HEK293 (cell line): ENCODE results near the gene NT5M.
A peak's percentile ranks its signal among the peaks of the same experiment; 100 is the strongest.

ENCODE experiments used
- CTCF ChIA-PET: fragments of 350-600 bp; formaldehyde crosslinking; extraction: SDS; loops from one replicate; lab custom pipeline; 2021; ENCODE audit warnings: antibody characterized with exemption; lab: Yijun Ruan, JAX
- POLR2A ChIA-PET: fragments of 300-600 bp; formaldehyde crosslinking; extraction: SDS; loops from one replicate; lab custom pipeline; 2020; ENCODE audit warnings: antibody characterized with exemption, inconsistent platforms; lab: Yijun Ruan, JAX
- H3K27ac ChIP-seq: fragments of 200-500 bp; sonication (Bioruptor generic); 2 replicates; pipeline ENCODE4 v1.5.1; 2014; ENCODE audit warnings: low read depth, low read length, control low read depth, inconsistent platforms; ENCODE audit errors: extremely low read depth
- H3K36me3 ChIP-seq, 2 experiments: fragments of 200-500 bp in 1 of 2; sonication (Bioruptor generic) in 1 of 2; 1 replicate in 1 of 2; 2 replicates in 1 of 2; pipeline ENCODE4 v1.5.1; 2014 to 2017; ENCODE audit warnings: inconsistent platforms in 2 of 2, low read length in 2 of 2; ENCODE audit not compliant: control insufficient read depth in 2 of 2, insufficient read depth in 1 of 2
- H3K4me1 ChIP-seq: fragments of 200-500 bp; sonication (Bioruptor generic); 2 replicates; pipeline ENCODE4 v1.5.1; 2014; ENCODE audit warnings: mild to moderate bottlenecking, low read length, inconsistent platforms; ENCODE audit not compliant: control insufficient read depth, insufficient read depth
- H3K4me3 ChIP-seq: 2 replicates; pipeline ENCODE4 v1.5.1; 2011; ENCODE audit warnings: low read depth, mild to moderate bottlenecking, control low read depth, low read length, moderate library complexity
- H3K9me3 ChIP-seq: fragments of 200-500 bp; sonication (Bioruptor generic); 2 replicates; pipeline ENCODE4 v1.5.1; 2014; ENCODE audit warnings: low read depth, low read length, inconsistent platforms; ENCODE audit not compliant: control insufficient read depth, insufficient read depth
- IKZF3 ChIP-seq: fragments of 450-650 bp; IDR thresholded peaks from 2 replicates; pipeline ENCODE4 v1.5.0; 2018; ENCODE audit warnings: missing biosample characterization, mild to moderate bottlenecking, missing genetic modification characterization, moderate library complexity
- SETDB1 ChIP-seq: IDR thresholded peaks from one replicate; pipeline ENCODE4 v1.6.1; 2017; ENCODE audit warnings: mild to moderate bottlenecking, low read length, moderate library complexity, mixed read lengths; ENCODE audit not compliant: insufficient read length
- TRIM28 ChIP-seq: IDR thresholded peaks from 2 replicates; pipeline ENCODE4 v1.6.1; 2011; ENCODE audit warnings: low read length, control low read depth, borderline replicate concordance
- ZBTB48 ChIP-seq: fragments of 450-650 bp; formaldehyde crosslinking; IDR thresholded peaks from 2 replicates; pipeline ENCODE4 v1.5.1; 2016; ENCODE audit warnings: missing biosample characterization, missing genetic modification characterization
- ZFHX2 ChIP-seq: fragments of 450-650 bp; formaldehyde crosslinking; conservative IDR thresholded peaks from 2 replicates; pipeline ENCODE4 v1.5.1; 2016; ENCODE audit warnings: missing biosample characterization, missing genetic modification characterization
- ZIC2 ChIP-seq: fragments of 450-650 bp; formaldehyde crosslinking; IDR thresholded peaks from 2 replicates; pipeline ENCODE4 v1.5.1; 2016; ENCODE audit warnings: missing biosample characterization, missing genetic modification characterization
- ZNF114 ChIP-seq: fragments of 450-650 bp; formaldehyde crosslinking; IDR thresholded peaks from 2 replicates; pipeline ENCODE4 v1.5.0; 2017; ENCODE audit warnings: missing biosample characterization, missing genetic modification characterization
- ZNF133 ChIP-seq: fragments of 450-650 bp; formaldehyde crosslinking; IDR thresholded peaks from 2 replicates; pipeline ENCODE4 v1.5.1; 2016; ENCODE audit warnings: missing biosample characterization, missing genetic modification characterization
- ZNF184 ChIP-seq: fragments of 450-650 bp; IDR thresholded peaks from 2 replicates; pipeline ENCODE4 v1.5.1; 2018; ENCODE audit warnings: missing biosample characterization, mild to moderate bottlenecking, missing genetic modification characterization
- ZNF202 ChIP-seq: fragments of 450-650 bp; formaldehyde crosslinking; IDR thresholded peaks from 2 replicates; pipeline ENCODE4 v1.5.1; 2016; ENCODE audit warnings: missing biosample characterization, missing genetic modification characterization, borderline replicate concordance
- ZNF23 ChIP-seq: fragments of 450-650 bp; formaldehyde crosslinking; IDR thresholded peaks from 2 replicates; pipeline ENCODE4 v1.5.1; 2016; ENCODE audit warnings: missing biosample characterization, missing genetic modification characterization, borderline replicate concordance
- ZNF394 ChIP-seq: fragments of 450-650 bp; formaldehyde crosslinking; IDR thresholded peaks from 2 replicates; pipeline ENCODE4 v1.5.1; 2016; ENCODE audit warnings: missing biosample characterization, missing genetic modification characterization, mild to moderate bottlenecking, moderate library complexity, borderline replicate concordance
- ZNF555 ChIP-seq: fragments of 450-650 bp; formaldehyde crosslinking; conservative IDR thresholded peaks from 2 replicates; pipeline ENCODE4 v1.5.1; 2017; ENCODE audit warnings: missing biosample characterization, mild to moderate bottlenecking, missing genetic modification characterization, inconsistent platforms
- ZNF776 ChIP-seq: fragments of 450-650 bp; formaldehyde crosslinking; IDR thresholded peaks from 2 replicates; pipeline ENCODE4 v1.5.0; 2017; ENCODE audit warnings: missing biosample characterization, missing genetic modification characterization, borderline replicate concordance
- ZNF792 ChIP-seq: fragments of 450-650 bp; formaldehyde crosslinking; IDR thresholded peaks from 2 replicates; pipeline ENCODE4 v1.5.1; 2016; ENCODE audit warnings: missing biosample characterization, missing genetic modification characterization
- ZNF837 ChIP-seq: fragments of 450-650 bp; formaldehyde crosslinking; IDR thresholded peaks from 2 replicates; pipeline ENCODE4 v1.5.1; 2016; ENCODE audit warnings: missing biosample characterization, missing genetic modification characterization
- ZNF843 ChIP-seq: fragments of 450-650 bp; formaldehyde crosslinking; IDR thresholded peaks from 2 replicates; pipeline ENCODE4 v1.5.1; 2016; ENCODE audit warnings: missing biosample characterization, missing genetic modification characterization
- ZSCAN16 ChIP-seq: fragments of 450-650 bp; formaldehyde crosslinking; IDR thresholded peaks from 2 replicates; pipeline ENCODE4 v1.5.1; 2016; ENCODE audit warnings: missing biosample characterization, missing genetic modification characterization
- TF ChIP-seq, protein P1 (sequence below): fragments of 450-650 bp; formaldehyde crosslinking; IDR thresholded peaks from 2 replicates; pipeline ENCODE4 v1.5.1; 2016; ENCODE audit warnings: missing biosample characterization, missing genetic modification characterization
- TF ChIP-seq, protein P2 (sequence below): fragments of 450-650 bp; formaldehyde crosslinking; IDR thresholded peaks from 2 replicates; pipeline ENCODE4 v1.5.1; 2016; ENCODE audit warnings: missing biosample characterization, missing genetic modification characterization
- TF ChIP-seq, protein P3 (sequence below): fragments of 450-650 bp; formaldehyde crosslinking; IDR thresholded peaks from 2 replicates; pipeline ENCODE4 v1.5.1; 2017; ENCODE audit warnings: missing biosample characterization, missing genetic modification characterization

NT5M gene

DNA sequence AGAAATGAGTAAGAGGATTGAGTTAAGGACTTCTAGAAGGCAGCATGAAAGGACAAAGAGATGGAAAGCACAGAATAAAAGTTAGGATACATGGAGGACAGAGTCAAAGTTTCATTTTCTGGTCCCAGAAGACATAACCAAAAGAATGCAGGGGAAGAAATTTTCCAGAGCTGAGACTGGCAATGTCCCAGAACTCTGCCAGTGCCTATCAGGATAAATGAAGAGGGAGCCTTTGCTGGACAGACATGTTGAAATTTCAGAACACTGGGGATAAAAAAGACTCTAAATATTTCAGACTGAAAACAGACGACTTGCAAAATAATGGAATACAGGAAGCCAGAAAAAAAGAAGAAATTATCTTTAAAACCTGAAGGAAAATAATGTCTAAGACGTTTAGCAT is 55.7 kb downstream of the NT5M start:
- Histone ChIP-seq H3K9me3 (no peaks in the 10 kb centered on the region), H3K4me1 (no peaks in the 10 kb centered on the region), H3K27ac (no peak overlapping the region), H3K4me3 (no peak overlapping the region), H3K36me3 (no peaks in the 10 kb centered on the region)
- ChIA-PET POLR2A (no interaction called here), CTCF (interaction anchor here (0.7 to 2.0 kb wide), 6 partner anchors 8 to 283 kb away, joined by 3 to 6 read pairs (median 4); partner anchors contain the start of gene RASD1)
- no peak for TF ChIP-seq ZNF843
- TF ChIP-seq ZBTB48 (tag by site-specific recombination): no peak
- TF ChIP-seq ZNF776: no peak
- TF ChIP-seq TRIM28: no peak
- TF ChIP-seq ZSCAN16: no peak

- Histone ChIP-seq H3K4me1 (no peaks in the 10 kb centered on the region), H3K9me3 (no peaks in the 10 kb centered on the region), H3K27ac (no peak overlapping the region), H3K36me3 (no peaks in the 10 kb centered on the region), H3K4me3 (no peak overlapping the region)
- no peak for TF ChIP-seq ZNF202
- no peak for TF ChIP-seq ZNF23 (tag by site-specific recombination)
- TF ChIP-seq ZNF133 (tag by site-specific recombination): no peak
- no peak for TF ChIP-seq ZNF114 (tag by site-specific recombination)
- no peak for TF ChIP-seq IKZF3 (tag by site-specific recombination)
- TF ChIP-seq ZFHX2 (tag by site-specific recombination): no peak
- TF ChIP-seq ZNF184: no peak
- no peak for TF ChIP-seq ZNF394 (tag by site-specific recombination)
- no peak for TF ChIP-seq ZNF792
- ChIA-PET POLR2A (no interaction called here), CTCF (interaction anchor here (0.7 to 2.0 kb wide), 5 partner anchors 32 to 288 kb away, joined by 3 to 6 read pairs (median 4); partner anchors contain the start of gene RASD1)
Observed at GRCh38 chr17:17359271-17359670, 56.1 kb downstream of the NT5M start.

- H3K4me1 ChIP-seq: no peaks in the 10 kb centered on the region
- POLR2A ChIA-PET: interaction anchor here (0.7 kb wide), 1 partner anchor 136 kb away, joined by 3 read pairs; no protein-coding TSS in a partner anchor
- TF ChIP-seq ZNF837 (tag by site-specific recombination): no peak
- TF ChIP-seq ZNF555: no peak
- TF ChIP-seq, protein P1, sequence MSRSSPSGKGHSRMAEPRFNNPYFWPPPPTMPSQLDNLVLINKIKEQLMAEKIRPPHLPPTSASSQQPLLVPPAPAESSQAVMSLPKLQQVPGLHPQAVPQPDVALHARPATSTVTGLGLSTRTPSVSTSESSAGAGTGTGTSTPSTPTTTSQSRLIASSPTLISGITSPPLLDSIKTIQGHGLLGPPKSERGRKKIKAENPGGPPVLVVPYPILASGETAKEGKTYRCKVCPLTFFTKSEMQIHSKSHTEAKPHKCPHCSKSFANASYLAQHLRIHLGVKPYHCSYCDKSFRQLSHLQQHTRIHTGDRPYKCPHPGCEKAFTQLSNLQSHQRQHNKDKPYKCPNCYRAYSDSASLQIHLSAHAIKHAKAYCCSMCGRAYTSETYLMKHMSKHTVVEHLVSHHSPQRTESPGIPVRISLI (tag by site-specific recombination): peak; percentile 26; the same call in 1 of the 2 replicates
- peak; percentile 74 for TF ChIP-seq SETDB1
- H3K4me3 ChIP-seq: no peak overlapping the region
- CTCF ChIA-PET: interaction anchor here (0.6 to 2.0 kb wide), 3 partner anchors 31 to 282 kb away, joined by 3 to 9 read pairs (median 6); no protein-coding TSS in a partner anchor
- H3K36me3 ChIP-seq: no peaks in the 10 kb centered on the region
- no peak overlapping the region for H3K27ac ChIP-seq
- H3K9me3 ChIP-seq: no peaks in the 10 kb centered on the region
Observed at GRCh38 chr17:17360087-17360730, 57.0 kb downstream of the NT5M start.

DNA sequence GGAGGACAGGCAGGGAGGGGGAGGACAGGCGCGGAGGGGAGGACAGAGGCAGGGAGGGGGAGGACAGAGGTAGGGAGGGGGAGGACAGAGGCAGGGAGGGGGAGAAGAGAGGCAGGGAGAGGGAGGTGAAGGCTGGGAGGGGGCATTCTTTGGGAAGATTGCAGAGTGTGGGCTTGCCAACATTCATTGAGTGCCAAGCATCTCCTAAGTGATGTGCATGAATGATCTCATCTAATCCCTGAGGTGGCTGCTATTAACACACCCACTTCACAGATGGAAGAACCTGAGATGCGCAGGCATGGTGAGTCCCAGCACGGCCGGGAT is 58.3 kb downstream of the NT5M start:
- POLR2A ChIA-PET: interaction anchor here (0.9 kb wide), 1 partner anchor 135 kb away, joined by 3 read pairs; the partner anchor contains the start of gene RASD1
- Histone ChIP-seq H3K36me3 (no peaks in the 10 kb centered on the region), H3K4me1 (no peaks in the 10 kb centered on the region), H3K9me3 (no peaks in the 10 kb centered on the region), H3K4me3 (no peak overlapping the region), H3K27ac (no peak overlapping the region)
- no peak for TF ChIP-seq ZIC2 (tag by site-specific recombination)
- TF ChIP-seq, protein P2, sequence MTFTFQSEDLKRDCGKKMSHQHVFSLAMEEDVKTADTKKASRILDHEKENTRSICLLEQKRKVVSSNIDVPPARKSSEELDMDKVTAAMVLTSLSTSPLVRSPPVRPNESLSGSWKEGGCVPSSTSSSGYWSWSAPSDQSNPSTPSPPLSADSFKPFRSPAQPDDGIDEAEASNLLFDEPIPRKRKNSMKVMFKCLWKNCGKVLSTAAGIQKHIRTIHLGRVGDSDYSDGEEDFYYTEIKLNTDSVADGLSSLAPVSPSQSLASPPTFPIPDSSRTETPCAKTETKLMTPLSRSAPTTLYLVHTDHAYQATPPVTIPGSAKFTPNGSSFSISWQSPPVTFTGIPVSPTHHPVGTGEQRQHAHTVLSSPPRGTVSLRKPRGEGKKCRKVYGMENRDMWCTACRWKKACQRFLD (tag by site-specific recombination): no peak
- TF ChIP-seq, protein P3, sequence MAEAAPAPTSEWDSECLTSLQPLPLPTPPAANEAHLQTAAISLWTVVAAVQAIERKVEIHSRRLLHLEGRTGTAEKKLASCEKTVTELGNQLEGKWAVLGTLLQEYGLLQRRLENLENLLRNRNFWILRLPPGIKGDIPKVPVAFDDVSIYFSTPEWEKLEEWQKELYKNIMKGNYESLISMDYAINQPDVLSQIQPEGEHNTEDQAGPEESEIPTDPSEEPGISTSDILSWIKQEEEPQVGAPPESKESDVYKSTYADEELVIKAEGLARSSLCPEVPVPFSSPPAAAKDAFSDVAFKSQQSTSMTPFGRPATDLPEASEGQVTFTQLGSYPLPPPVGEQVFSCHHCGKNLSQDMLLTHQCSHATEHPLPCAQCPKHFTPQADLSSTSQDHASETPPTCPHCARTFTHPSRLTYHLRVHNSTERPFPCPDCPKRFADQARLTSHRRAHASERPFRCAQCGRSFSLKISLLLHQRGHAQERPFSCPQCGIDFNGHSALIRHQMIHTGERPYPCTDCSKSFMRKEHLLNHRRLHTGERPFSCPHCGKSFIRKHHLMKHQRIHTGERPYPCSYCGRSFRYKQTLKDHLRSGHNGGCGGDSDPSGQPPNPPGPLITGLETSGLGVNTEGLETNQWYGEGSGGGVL (tag by site-specific recombination): 0 out of 2 replicates have a peak, but pooled peaks have one; percentile 19
- CTCF ChIA-PET: interaction anchor here (0.6 to 0.7 kb wide), 2 partner anchors 280 to 350 kb away, joined by 3 read pairs; no protein-coding TSS in a partner anchor
